HepG2 (cell line): ENCODE results near the gene DPEP2NB. TPM values are rescaled to one million over a fixed set of nuclear protein-coding genes. Genes with fewer than 3 reads are reported as not detected.

Experiments
- BCL3 ChIP-seq: sonication (generic); formaldehyde crosslinking; IDR thresholded peaks from 2 replicates; pipeline ENCODE4 v1.5.1; 2020; ENCODE audit warnings: mild to moderate bottlenecking, missing genetic modification reagents, moderate library complexity
- BRF2 ChIP-seq: sonication (generic); formaldehyde crosslinking; IDR thresholded peaks from 2 replicates; pipeline ENCODE4 v1.8.1; 2022; ENCODE audit warnings: mild to moderate bottlenecking, missing genetic modification reagents
- CREBL2 ChIP-seq: sonication (generic); formaldehyde crosslinking; IDR thresholded peaks from 2 replicates; pipeline ENCODE4 v1.8.1; 2023; ENCODE audit warnings: missing genetic modification reagents, mild to moderate bottlenecking, borderline replicate concordance
- HOXA5 ChIP-seq: sonication (generic); formaldehyde crosslinking; IDR thresholded peaks from 2 replicates; pipeline ENCODE4 v1.4.0; 2020; ENCODE audit warnings: missing genetic modification reagents
- MEF2D ChIP-seq: sonication (generic); formaldehyde crosslinking; IDR thresholded peaks from 2 replicates; pipeline ENCODE4 v1.5.1; 2020; ENCODE audit warnings: mild to moderate bottlenecking, missing genetic modification reagents
- YEATS2 ChIP-seq: sonication (generic); formaldehyde crosslinking; IDR thresholded peaks from 2 replicates; pipeline ENCODE4 v1.4.0; 2020; ENCODE audit warnings: missing genetic modification reagents, borderline replicate concordance
- ZBTB40 ChIP-seq, 2 experiments: fragments of 450-650 bp in 1 of 2; sonication (generic) in 1 of 2; formaldehyde crosslinking in 1 of 2; IDR thresholded peaks; 2 replicates each; pipeline versions ENCODE4 v1.6.1 to v1.8.0; 2016 to 2022; ENCODE audit warnings: antibody characterized with exemption in 1 of 2, mild to moderate bottlenecking in 1 of 2, missing genetic modification reagents in 1 of 2
- ZNF503 ChIP-seq: sonication (generic); formaldehyde crosslinking; IDR thresholded peaks from 2 replicates; pipeline ENCODE4 v1.4.0; 2020; ENCODE audit warnings: missing genetic modification reagents
- ZNF704 ChIP-seq: sonication (generic); formaldehyde crosslinking; IDR thresholded peaks from 2 replicates; pipeline ENCODE4 v1.8.1; 2023; ENCODE audit warnings: mild to moderate bottlenecking, inconsistent platforms, moderate library complexity, missing genetic modification reagents, borderline replicate concordance
- ZNF737 ChIP-seq: sonication (generic); formaldehyde crosslinking; IDR thresholded peaks from 2 replicates; pipeline ENCODE4 v1.5.0; 2020; ENCODE audit warnings: missing genetic modification reagents, mild to moderate bottlenecking, borderline replicate concordance
- ZSCAN20 ChIP-seq: sonication (generic); formaldehyde crosslinking; IDR thresholded peaks from 2 replicates; pipeline ENCODE4 v1.4.0; 2020; ENCODE audit warnings: missing genetic modification reagents, mild to moderate bottlenecking, borderline replicate concordance
- polyA plus RNA-seq, 8 experiments: library from polyadenylated mRNA; depleted of rRNA in 3 of 8; stranded (reverse) in 7 of 8; unstranded in 1 of 8; fragments of >200 nt; fragmentation: Illumina TruSeq in 4 of 8; extraction: Trizol in 4 of 8; gene quantifications; 2 replicates each; pipeline versions ENCODE4 v1.2.1 to v1.2.3, GENCODE V29; 2011 to 2016; ENCODE audit warnings: low read depth in 4 of 8, missing spikeins in 1 of 8, mixed read lengths in 1 of 8; ENCODE audit not compliant: insufficient read depth in 1 of 8
- total RNA-seq, 5 experiments: library from RNA; depleted of rRNA; stranded (reverse); fragments of >200 nt; fragmentation: Illumina TruSeq; extraction: Trizol; gene quantifications; 2 replicates each; pipeline ENCODE4 v1.2.3, GENCODE V29; 2016; ENCODE audit warnings: low read depth in 1 of 5

DPEP2NB gene
- total and polyA plus RNA-seq, 2 of the 13 experiments (the other 11 are each of a cell fraction or from before 2014, with no cell fraction given): not detected

- TF ChIP-seq CREBL2 (0 out of 2 replicates have a peak, but pooled peaks have one; percentile 7), YEATS2 (CRISPR knock-in tag) (no peak), BRF2 (no peak), ZNF503 (CRISPR knock-in tag) (0 out of 2 replicates have a peak, but pooled peaks have one; percentile 6), MEF2D (CRISPR knock-in tag) (no peak), BCL3 (peak; percentile 32; the same call in 1 of the 2 replicates), ZBTB40 (IDR thresholded peaks at IDR 0.05) (no peak), ZBTB40 (CRISPR knock-in tag; IDR thresholded peaks at IDR 0.05) (peak; percentile 2; the same call in 1 of the 2 replicates), ZNF737 (CRISPR knock-in tag) (0 out of 2 replicates have a peak, but pooled peaks have one; percentile 57), ZSCAN20 (CRISPR knock-in tag) (peak; percentile 31; the same call in 1 of the 2 replicates), ZNF704 (CRISPR knock-in tag) (no peak), HOXA5 (CRISPR knock-in tag) (no peak)
Observed at GRCh38 chr16:67967958-67968399, 47.7 kb downstream of the DPEP2NB start (continued).
